GM23338 (cell line): Measurements from ENCODE around the gene WFS1.

ENCODE experiments used
- CREB1 ChIP-seq: fragments of 250-450 bp; sonication (Bioruptor Pico); IDR thresholded peaks from 2 replicates; pipeline ENCODE4 v1.5.0; 2020; ENCODE audit warnings: low read depth, mild to moderate bottlenecking, moderate library complexity
- EZH2 ChIP-seq: fragments of 200-600 bp; sonication (generic); IDR thresholded peaks from one replicate; pipeline ENCODE4 v1.8.0; 2017; ENCODE audit warnings: antibody characterized with exemption, mild to moderate bottlenecking, low read depth; ENCODE audit not compliant: unreplicated experiment
- EZH2phosphoT487 ChIP-seq: fragments of 200-600 bp; sonication (generic); IDR thresholded peaks from one replicate; pipeline ENCODE4 v1.8.1; 2018; ENCODE audit warnings: antibody characterized with exemption; ENCODE audit not compliant: unreplicated experiment
- POLR2AphosphoS5 ChIP-seq: IDR thresholded peaks from 2 replicates; pipeline ENCODE4 v1.6.1; 2016; ENCODE audit warnings: antibody characterized with exemption, low read depth
- ZNF114 ChIP-seq: fragments of 250-450 bp; sonication (Bioruptor Pico); IDR thresholded peaks from 2 replicates; pipeline ENCODE4 v1.5.0; 2020; ENCODE audit warnings: mild to moderate bottlenecking, moderate library complexity
- TF ChIP-seq, protein P1 (sequence below), 2 experiments: fragments of 200-600 bp in 1 of 2; sonication (generic) in 1 of 2; conservative IDR thresholded peaks; 2 replicates each; pipeline versions ENCODE4 v1.5.1 to v1.6.1; 2016 to 2017; ENCODE audit warnings: antibody characterized with exemption in 2 of 2, low read depth in 2 of 2, mild to moderate bottlenecking in 2 of 2, moderate library complexity in 1 of 2

DNA sequence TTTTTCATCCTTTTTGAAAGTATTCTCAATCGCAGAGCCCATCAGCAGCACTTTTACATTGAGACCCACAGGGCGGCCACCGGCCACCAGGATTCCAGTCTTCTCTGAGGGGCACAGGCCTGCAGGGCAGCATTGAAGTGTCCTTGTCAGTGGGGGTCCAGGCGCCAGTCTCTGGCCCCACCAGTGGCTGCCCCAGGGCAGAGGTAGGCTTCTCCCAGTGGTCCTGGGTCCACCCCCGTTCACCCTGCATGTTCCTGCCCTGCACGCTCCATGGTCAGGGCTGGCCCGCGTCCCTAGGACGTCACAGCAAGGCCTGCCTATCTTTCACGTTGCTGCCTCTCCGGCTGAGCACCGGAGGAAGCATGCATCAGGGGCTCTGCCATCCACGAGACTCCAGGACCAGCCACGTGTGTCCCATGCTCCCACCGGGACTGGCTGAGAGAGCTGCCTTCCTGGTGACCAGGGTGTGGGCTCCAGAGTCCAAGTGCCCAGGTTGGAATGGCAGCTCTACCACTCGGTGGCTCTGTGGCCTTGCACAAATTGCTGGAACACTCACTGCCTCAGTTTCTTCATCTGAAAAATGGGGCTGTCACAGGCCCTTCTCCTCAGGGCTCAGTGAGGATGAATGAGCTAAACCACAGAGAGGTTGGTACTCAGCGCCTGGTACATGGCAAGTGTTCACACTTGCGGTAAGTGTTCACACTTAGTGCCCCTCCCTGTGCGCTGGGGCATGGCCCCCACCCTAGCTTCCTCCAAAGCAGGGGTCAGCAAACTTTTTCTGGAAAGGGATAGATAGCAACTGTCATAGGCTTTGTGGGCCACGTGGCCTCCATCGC lies 38.6 kb upstream of the WFS1 start:
- no peak for TF ChIP-seq POLR2AphosphoS5
- TF ChIP-seq, protein P1, sequence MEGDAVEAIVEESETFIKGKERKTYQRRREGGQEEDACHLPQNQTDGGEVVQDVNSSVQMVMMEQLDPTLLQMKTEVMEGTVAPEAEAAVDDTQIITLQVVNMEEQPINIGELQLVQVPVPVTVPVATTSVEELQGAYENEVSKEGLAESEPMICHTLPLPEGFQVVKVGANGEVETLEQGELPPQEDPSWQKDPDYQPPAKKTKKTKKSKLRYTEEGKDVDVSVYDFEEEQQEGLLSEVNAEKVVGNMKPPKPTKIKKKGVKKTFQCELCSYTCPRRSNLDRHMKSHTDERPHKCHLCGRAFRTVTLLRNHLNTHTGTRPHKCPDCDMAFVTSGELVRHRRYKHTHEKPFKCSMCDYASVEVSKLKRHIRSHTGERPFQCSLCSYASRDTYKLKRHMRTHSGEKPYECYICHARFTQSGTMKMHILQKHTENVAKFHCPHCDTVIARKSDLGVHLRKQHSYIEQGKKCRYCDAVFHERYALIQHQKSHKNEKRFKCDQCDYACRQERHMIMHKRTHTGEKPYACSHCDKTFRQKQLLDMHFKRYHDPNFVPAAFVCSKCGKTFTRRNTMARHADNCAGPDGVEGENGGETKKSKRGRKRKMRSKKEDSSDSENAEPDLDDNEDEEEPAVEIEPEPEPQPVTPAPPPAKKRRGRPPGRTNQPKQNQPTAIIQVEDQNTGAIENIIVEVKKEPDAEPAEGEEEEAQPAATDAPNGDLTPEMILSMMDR (conservative IDR thresholded peaks at IDR 0.05; ENCODE audit: low read depth in 2 of 2): no peak
- no peak for TF ChIP-seq CREB1 (CRISPR knock-in tag)
- no peak for TF ChIP-seq ZNF114
- no peak for TF ChIP-seq EZH2phosphoT487
- no peak for TF ChIP-seq EZH2
